ENCODE data around the gene EID2. TPM values are rescaled to one million over a fixed set of nuclear protein-coding genes. Genes with fewer than 3 reads are reported as not detected.

EID2 gene
- total RNA-seq, 1 donor from 2014 or later: 15.6 TPM

DNA sequence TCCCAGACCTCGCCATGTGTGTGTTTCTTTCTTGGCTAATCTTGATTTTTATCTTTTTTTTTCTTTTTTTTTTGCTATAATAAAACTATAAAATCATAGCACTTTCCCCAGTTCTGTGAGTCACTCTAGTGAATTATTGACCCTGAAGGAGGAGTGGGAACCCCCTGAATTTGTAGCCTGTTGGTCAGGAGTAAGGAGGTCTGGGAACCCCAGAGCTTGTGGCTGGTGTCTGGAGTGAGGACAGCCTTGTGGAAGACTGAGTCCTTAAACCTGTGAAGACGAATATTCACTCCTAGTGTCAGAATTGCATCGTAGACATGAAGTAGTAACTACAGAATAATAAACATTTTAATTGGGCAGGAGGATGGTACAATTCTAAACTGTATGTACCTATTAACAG lies 14.8 kb downstream of the EID2 start:
- TF ChIP-seq, protein P1, sequence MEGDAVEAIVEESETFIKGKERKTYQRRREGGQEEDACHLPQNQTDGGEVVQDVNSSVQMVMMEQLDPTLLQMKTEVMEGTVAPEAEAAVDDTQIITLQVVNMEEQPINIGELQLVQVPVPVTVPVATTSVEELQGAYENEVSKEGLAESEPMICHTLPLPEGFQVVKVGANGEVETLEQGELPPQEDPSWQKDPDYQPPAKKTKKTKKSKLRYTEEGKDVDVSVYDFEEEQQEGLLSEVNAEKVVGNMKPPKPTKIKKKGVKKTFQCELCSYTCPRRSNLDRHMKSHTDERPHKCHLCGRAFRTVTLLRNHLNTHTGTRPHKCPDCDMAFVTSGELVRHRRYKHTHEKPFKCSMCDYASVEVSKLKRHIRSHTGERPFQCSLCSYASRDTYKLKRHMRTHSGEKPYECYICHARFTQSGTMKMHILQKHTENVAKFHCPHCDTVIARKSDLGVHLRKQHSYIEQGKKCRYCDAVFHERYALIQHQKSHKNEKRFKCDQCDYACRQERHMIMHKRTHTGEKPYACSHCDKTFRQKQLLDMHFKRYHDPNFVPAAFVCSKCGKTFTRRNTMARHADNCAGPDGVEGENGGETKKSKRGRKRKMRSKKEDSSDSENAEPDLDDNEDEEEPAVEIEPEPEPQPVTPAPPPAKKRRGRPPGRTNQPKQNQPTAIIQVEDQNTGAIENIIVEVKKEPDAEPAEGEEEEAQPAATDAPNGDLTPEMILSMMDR (IDR thresholded peaks at IDR 0.05): no peak
- Mint-ChIP-seq H3K9me3 (ENCODE audit: low read depth) (no peaks in the 10 kb centered on the region), H3K36me3 (ENCODE audit: low read depth) (no peaks in the 10 kb centered on the region), H3K4me3 (ENCODE audit: unreplicated experiment) (no peak overlapping the region), H3K27ac (ENCODE audit: unreplicated experiment) (no peak overlapping the region), H3K4me1 (ENCODE audit: low read depth) (peaks cover 3% of the 10 kb centered on the region), H3K27me3 (ENCODE audit: low read depth) (no peaks in the 10 kb centered on the region)
- DNase-seq (ENCODE audit: low spot score): no peak

DNA sequence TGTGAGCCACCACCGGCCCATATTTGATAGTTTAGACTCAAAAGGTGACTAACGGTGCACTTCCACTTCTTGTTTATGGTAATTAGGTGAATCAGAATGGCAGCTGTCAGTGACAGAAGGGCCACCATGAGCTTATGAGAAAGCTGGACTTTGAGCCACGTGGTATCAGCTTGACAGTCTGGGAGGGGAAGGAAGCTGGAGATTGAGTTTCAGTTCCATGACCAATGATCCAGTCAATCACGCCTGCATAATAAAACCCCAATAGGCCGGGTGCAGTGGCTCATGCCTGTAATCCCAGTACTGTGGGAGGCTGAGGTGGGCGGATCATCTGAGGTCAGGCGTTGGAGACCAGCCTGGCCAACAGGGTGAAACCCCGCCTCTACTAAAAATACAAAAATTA lies 15.5 kb downstream of the EID2 start:
- Mint-ChIP-seq H3K27me3 (ENCODE audit: low read depth) (no peaks in the 10 kb centered on the region), H3K9me3 (ENCODE audit: low read depth) (no peaks in the 10 kb centered on the region), H3K27ac (ENCODE audit: unreplicated experiment) (no peak overlapping the region), H3K4me1 (ENCODE audit: low read depth) (peaks cover 3% of the 10 kb centered on the region), H3K4me3 (ENCODE audit: unreplicated experiment) (no peak overlapping the region), H3K36me3 (ENCODE audit: low read depth) (no peaks in the 10 kb centered on the region)
- TF ChIP-seq, protein P1 (IDR thresholded peaks at IDR 0.05): no peak
- no peak for DNase-seq (ENCODE audit: low spot score)

DNA sequence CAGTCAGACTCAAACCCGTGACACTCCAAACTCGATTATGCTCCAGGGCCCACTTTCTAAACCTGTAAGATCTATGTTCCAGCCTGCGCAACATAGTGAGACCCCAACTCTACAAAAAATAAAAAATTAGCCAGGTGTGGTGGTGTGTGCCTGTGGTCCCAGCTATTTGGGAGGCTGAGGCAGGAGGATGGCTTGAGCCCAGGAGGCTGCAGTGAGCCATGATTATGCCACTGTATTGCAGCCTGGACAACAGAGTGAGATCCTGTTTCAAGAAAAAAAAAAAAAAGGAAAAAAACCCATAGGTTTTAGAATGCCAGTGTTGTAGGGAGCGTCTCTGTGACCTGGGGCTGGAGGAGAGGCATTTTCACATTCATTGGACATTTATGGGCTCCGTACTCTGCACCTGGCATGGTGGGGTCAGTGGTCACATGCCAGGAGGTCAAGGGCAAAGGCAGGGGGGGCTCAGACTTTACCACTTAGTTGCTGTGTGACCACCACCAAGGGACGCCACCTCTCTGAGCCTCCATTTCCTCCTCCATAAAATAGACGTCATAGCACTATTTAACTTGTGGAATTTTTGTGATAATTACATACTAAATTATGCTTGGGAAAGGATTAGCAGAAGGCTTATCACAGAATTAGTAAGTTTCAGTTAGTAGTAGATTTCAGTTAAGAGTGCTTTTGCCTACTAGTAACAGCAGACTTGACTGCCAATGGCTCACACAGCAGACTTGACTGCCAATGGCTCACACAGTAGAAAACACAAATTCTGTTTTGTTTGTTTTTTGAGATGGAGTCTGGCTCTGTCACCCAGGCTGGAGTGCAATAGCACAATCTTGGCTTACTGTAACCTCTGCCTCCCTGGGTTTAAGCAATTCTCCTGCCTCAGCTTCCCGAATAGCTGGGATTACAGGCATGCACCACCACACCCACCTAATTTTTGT lies 19.1 kb downstream of the EID2 start:
- no peak for DNase-seq (ENCODE audit: low spot score)
- no peaks in the 10 kb centered on the region for H3K9me3 Mint-ChIP-seq (ENCODE audit: low read depth)
- no peak overlapping the region for H3K4me3 Mint-ChIP-seq (ENCODE audit: unreplicated experiment)
- peaks cover 5% of the 10 kb centered on the region for H3K4me1 Mint-ChIP-seq (ENCODE audit: low read depth)
- peaks cover 16% of the 10 kb centered on the region for H3K27me3 Mint-ChIP-seq (ENCODE audit: low read depth)
- TF ChIP-seq, protein P1 (IDR thresholded peaks at IDR 0.05): no peak
- H3K27ac Mint-ChIP-seq (ENCODE audit: unreplicated experiment): no peak overlapping the region
- H3K36me3 Mint-ChIP-seq (ENCODE audit: low read depth): peaks cover 5% of the 10 kb centered on the region

DNA sequence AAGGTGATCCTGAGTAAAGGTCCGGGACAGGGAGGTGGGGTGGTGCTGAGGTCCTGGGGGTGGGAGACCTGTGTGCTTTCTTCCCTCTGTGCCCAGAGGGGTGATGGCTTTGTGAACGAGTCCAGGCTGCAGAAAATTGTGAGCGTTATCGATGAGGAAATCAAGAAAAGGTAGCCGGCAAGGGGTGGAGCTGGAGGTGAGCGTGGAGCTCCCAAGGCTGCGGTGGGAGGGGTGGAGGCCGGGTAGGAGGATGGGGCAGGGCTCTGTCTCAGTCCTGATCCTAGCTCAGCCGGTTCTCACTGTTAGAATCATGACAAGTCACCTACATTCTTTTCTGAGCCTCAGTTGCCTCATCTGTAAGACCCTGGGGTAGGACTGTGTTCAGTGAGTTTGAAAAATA lies 21.0 kb downstream of the EID2 start:
- Mint-ChIP-seq H3K27me3 (ENCODE audit: low read depth) (peaks cover 31% of the 10 kb centered on the region), H3K36me3 (ENCODE audit: low read depth) (peaks cover 5% of the 10 kb centered on the region), H3K27ac (ENCODE audit: unreplicated experiment) (no peak overlapping the region), H3K4me1 (ENCODE audit: low read depth) (peaks cover 14% of the 10 kb centered on the region), H3K9me3 (ENCODE audit: low read depth) (no peaks in the 10 kb centered on the region), H3K4me3 (ENCODE audit: unreplicated experiment) (no peak overlapping the region)
- TF ChIP-seq, protein P1 (IDR thresholded peaks at IDR 0.05): no peak
- no peak for DNase-seq (ENCODE audit: low spot score)

DNA sequence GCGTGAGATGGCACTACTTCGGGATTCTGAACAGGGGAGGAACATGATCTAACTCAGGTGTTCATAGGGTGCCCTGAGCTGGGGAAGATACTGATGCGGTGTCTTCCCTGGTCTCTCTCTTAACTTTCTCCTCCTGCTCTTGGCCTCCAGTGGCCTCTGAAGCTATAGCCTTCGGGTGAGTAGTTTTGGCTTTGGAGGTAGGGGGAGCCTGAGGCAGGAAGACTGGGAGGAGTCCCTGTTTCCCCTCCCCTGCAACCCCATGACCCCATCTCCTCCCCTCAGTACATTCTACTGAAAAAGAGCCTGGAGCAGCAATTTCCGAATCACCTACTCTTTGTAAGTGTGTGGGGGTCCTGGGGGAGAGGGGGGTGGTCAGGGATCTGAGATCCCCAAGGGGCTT lies 21.5 kb downstream of the EID2 start:
- Mint-ChIP-seq H3K4me1 (ENCODE audit: low read depth) (peaks cover 14% of the 10 kb centered on the region), H3K9me3 (ENCODE audit: low read depth) (no peaks in the 10 kb centered on the region), H3K4me3 (ENCODE audit: unreplicated experiment) (no peak overlapping the region), H3K36me3 (ENCODE audit: low read depth) (peaks cover 5% of the 10 kb centered on the region), H3K27ac (ENCODE audit: unreplicated experiment) (no peak overlapping the region), H3K27me3 (ENCODE audit: low read depth) (peaks cover 35% of the 10 kb centered on the region)
- no peak for DNase-seq (ENCODE audit: low spot score)
- TF ChIP-seq, protein P1 (IDR thresholded peaks at IDR 0.05): no peak
